ENCODE measurements around the gene IL1RAPL2.

The IL1RAPL2 gene

DNA sequence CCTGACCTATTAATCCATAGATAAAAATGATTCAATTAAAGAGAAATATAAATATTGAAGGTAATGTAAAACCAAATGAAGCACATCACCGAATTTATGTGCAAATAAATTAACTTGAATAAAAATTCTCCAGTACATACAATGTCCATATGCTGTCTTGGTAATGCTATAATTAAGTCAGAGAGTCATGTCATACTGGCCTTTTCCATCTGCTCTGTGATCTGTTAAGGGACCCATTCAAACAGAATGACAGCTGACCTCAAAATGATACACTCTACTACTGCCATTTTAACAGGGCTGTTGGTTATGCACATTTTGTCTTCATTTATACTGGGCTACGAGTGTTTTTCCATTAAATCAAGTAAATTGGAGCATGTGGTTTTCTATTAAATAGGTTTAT lies 555.2 kb downstream of the IL1RAPL2 start:
- DNase-seq (ENCODE audit: low spot score), result no peak
- Histone ChIP-seq H3K27ac (no peak overlapping the region), H3K4me3 (no peak overlapping the region)
- TF ChIP-seq, protein P1, sequence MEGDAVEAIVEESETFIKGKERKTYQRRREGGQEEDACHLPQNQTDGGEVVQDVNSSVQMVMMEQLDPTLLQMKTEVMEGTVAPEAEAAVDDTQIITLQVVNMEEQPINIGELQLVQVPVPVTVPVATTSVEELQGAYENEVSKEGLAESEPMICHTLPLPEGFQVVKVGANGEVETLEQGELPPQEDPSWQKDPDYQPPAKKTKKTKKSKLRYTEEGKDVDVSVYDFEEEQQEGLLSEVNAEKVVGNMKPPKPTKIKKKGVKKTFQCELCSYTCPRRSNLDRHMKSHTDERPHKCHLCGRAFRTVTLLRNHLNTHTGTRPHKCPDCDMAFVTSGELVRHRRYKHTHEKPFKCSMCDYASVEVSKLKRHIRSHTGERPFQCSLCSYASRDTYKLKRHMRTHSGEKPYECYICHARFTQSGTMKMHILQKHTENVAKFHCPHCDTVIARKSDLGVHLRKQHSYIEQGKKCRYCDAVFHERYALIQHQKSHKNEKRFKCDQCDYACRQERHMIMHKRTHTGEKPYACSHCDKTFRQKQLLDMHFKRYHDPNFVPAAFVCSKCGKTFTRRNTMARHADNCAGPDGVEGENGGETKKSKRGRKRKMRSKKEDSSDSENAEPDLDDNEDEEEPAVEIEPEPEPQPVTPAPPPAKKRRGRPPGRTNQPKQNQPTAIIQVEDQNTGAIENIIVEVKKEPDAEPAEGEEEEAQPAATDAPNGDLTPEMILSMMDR (IDR thresholded peaks at IDR 0.05), result no peak

GRCh38 chrX:105126201-105126600 lies 560.2 kb downstream of the IL1RAPL2 start:
- TF ChIP-seq, protein P1 (IDR thresholded peaks at IDR 0.05), result no peak
- Histone ChIP-seq H3K4me3 (no peak overlapping the region), H3K27ac (no peak overlapping the region)
- no peak for DNase-seq (ENCODE audit: low spot score)

- TF ChIP-seq, protein P1 (IDR thresholded peaks at IDR 0.05), result no peak
- Histone ChIP-seq H3K27ac (no peak overlapping the region), H3K4me3 (no peak overlapping the region)
- DNase-seq (ENCODE audit: low spot score), result no peak
Measured at GRCh38 chrX:105134273-105134672, 568.3 kb downstream of the IL1RAPL2 start.

- TF ChIP-seq, protein P1 (IDR thresholded peaks at IDR 0.05), result no peak
- no peak for DNase-seq (ENCODE audit: low spot score)
Measured at GRCh38 chrX:105136786-105137185, 570.8 kb downstream of the IL1RAPL2 start.

DNA sequence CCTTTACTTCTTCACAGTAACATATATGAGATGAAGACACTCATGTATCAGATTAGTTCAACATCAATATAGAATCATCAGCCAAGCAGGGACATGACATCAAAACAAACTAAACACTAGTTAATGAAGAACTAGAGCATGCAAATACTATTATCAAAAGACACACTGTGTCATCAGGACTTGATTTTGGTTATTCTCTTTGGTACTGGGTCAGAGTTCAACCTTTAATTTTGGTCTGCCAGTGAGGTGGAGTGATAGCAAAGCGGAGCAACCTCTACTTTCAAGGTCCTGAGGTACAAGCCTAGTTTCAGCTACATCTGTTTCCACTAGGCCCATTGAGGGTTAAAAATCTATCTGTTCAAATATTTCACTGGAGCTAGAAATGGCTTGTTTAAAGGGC lies 584.0 kb downstream of the IL1RAPL2 start:
- TF ChIP-seq, protein P1 (IDR thresholded peaks at IDR 0.05), result no peak
- Histone ChIP-seq H3K4me3 (no peak overlapping the region), H3K27ac (no peak overlapping the region)
- DNase-seq (ENCODE audit: low spot score), result no peak

More at GRCh38 chrX:105136786-105137185, 570.8 kb downstream of the IL1RAPL2 start:
- Histone ChIP-seq H3K27ac (no peak overlapping the region), H3K4me3 (no peak overlapping the region)

- Histone ChIP-seq H3K27ac (no peak overlapping the region), H3K4me3 (no peak overlapping the region)
- no peak for DNase-seq (ENCODE audit: low spot score)
- TF ChIP-seq, protein P1 (IDR thresholded peaks at IDR 0.05), result no peak
Measured at GRCh38 chrX:105150557-105150956, 584.6 kb downstream of the IL1RAPL2 start.

- no peak overlapping the region for H3K4me3 ChIP-seq
- H3K27ac ChIP-seq, result no peak overlapping the region
- TF ChIP-seq, protein P1 (IDR thresholded peaks at IDR 0.05), result no peak
- DNase-seq (ENCODE audit: low spot score), result no peak
Measured at GRCh38 chrX:105167233-105167632, 601.2 kb downstream of the IL1RAPL2 start.

Measured in coronary artery (tissue), 2 donors.